ENCODE measurements around the gene NPFFR1. TPM values are rescaled to one million over a fixed set of nuclear protein-coding genes. Genes with fewer than 3 reads are reported as not detected.

Gene NPFFR1
- total and polyA plus RNA-seq, 4 donors, result under 0.01 TPM; not detected in 3

- 0% methylated on average over 18 of the region's 18 CpGs for WGBS
- peak overlapping the region; percentile 57 to 96 for H3K9ac ChIP-seq (ENCODE audit: low read depth in 1 of 2, low read length in 2 of 2)
- H3K36me3 ChIP-seq (ENCODE audit: control insufficient read depth in 4 of 4, insufficient read depth in 3 of 4, low read depth in 1 of 4, low read length in 3 of 4), result peaks cover 1 to 9% (median 6%) of the 10 kb centered on the region in 4 donors
- no peaks in the 10 kb centered on the region for H3K9me3 ChIP-seq (ENCODE audit: control insufficient read depth in 4 of 4, low read length in 3 of 4)
- no peaks in the 10 kb centered on the region for H3K27me3 ChIP-seq (ENCODE audit: control insufficient read depth in 4 of 4, insufficient read depth in 4 of 4, low read length in 3 of 4)
- TF ChIP-seq, protein P1, sequence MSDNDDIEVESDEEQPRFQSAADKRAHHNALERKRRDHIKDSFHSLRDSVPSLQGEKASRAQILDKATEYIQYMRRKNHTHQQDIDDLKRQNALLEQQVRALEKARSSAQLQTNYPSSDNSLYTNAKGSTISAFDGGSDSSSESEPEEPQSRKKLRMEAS (IDR thresholded peaks at IDR 0.05), result no peak
- TF ChIP-seq FOXA1 (IDR thresholded peaks at IDR 0.05) (no peak), YY1 (IDR thresholded peaks at IDR 0.05) (no peak), NR2F2 (IDR thresholded peaks at IDR 0.05) (no peak), RAD21 (IDR thresholded peaks at IDR 0.05) (no peak), EGR1 (IDR thresholded peaks at IDR 0.05; ENCODE audit: low read depth in 2 of 2) (no peak), TAF1 (conservative IDR thresholded peaks at IDR 0.05) (no peak), ATF3 (IDR thresholded peaks at IDR 0.05) (no peak), GABPA (IDR thresholded peaks at IDR 0.05 in 1 of 2, conservative IDR thresholded peaks at IDR 0.05 in 1 of 2) (no peak)
- TF ChIP-seq, protein P2, sequence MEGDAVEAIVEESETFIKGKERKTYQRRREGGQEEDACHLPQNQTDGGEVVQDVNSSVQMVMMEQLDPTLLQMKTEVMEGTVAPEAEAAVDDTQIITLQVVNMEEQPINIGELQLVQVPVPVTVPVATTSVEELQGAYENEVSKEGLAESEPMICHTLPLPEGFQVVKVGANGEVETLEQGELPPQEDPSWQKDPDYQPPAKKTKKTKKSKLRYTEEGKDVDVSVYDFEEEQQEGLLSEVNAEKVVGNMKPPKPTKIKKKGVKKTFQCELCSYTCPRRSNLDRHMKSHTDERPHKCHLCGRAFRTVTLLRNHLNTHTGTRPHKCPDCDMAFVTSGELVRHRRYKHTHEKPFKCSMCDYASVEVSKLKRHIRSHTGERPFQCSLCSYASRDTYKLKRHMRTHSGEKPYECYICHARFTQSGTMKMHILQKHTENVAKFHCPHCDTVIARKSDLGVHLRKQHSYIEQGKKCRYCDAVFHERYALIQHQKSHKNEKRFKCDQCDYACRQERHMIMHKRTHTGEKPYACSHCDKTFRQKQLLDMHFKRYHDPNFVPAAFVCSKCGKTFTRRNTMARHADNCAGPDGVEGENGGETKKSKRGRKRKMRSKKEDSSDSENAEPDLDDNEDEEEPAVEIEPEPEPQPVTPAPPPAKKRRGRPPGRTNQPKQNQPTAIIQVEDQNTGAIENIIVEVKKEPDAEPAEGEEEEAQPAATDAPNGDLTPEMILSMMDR (IDR thresholded peaks at IDR 0.05; ENCODE audit: low read depth, low read length, missing input control), result no peak
- TF ChIP-seq, protein P3, sequence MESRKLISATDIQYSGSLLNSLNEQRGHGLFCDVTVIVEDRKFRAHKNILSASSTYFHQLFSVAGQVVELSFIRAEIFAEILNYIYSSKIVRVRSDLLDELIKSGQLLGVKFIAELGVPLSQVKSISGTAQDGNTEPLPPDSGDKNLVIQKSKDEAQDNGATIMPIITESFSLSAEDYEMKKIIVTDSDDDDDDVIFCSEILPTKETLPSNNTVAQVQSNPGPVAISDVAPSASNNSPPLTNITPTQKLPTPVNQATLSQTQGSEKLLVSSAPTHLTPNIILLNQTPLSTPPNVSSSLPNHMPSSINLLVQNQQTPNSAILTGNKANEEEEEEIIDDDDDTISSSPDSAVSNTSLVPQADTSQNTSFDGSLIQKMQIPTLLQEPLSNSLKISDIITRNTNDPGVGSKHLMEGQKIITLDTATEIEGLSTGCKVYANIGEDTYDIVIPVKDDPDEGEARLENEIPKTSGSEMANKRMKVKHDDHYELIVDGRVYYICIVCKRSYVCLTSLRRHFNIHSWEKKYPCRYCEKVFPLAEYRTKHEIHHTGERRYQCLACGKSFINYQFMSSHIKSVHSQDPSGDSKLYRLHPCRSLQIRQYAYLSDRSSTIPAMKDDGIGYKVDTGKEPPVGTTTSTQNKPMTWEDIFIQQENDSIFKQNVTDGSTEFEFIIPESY (IDR thresholded peaks at IDR 0.05), result no peak
- H3K27ac ChIP-seq (ENCODE audit: low read depth in 1 of 2, low read length in 2 of 2), result peak overlapping the region; percentile 74 to 92
- H3K4me1 ChIP-seq (ENCODE audit: control insufficient read depth in 4 of 4, insufficient read depth in 4 of 4, low read length in 3 of 4), result peaks cover 0 to 7% (median 4%) of the 10 kb centered on the region in 4 donors
- no peak for DNase-seq (ENCODE audit: low spot score)
- peak overlapping the region; percentile 80 to 98 (median 81) for H3K4me3 ChIP-seq (ENCODE audit: low read depth in 1 of 3, low read length in 3 of 3)
These were observed 51.0 kb downstream of the NPFFR1 start for GRCh38 chr10:70232859-70233108.

GRCh38 chr10:70232155-70232858, 51.5 kb downstream of the NPFFR1 start:
- peak overlapping the region; percentile 57 to 96 for H3K9ac ChIP-seq (ENCODE audit: low read depth in 1 of 2, low read length in 2 of 2)
- no peaks in the 10 kb centered on the region for H3K27me3 ChIP-seq (ENCODE audit: control insufficient read depth in 4 of 4, insufficient read depth in 4 of 4, low read length in 3 of 4)
- H3K4me3 ChIP-seq (ENCODE audit: low read depth in 1 of 3, low read length in 3 of 3), result peak overlapping the region; percentile 80 to 98 (median 81)
- TF ChIP-seq, protein P1 (IDR thresholded peaks at IDR 0.05), result peak; percentile 39
- peak in 1 of 2 donors; percentile 15 for TF ChIP-seq HNF4A (conservative IDR thresholded peaks at IDR 0.05)
- TF ChIP-seq RXRA (IDR thresholded peaks at IDR 0.05), result peak in 1 of 2 donors; percentile 30
- peak; percentile 72 to 81 for TF ChIP-seq JUND (IDR thresholded peaks at IDR 0.05)
- peak; percentile 11 for TF ChIP-seq YY1 (IDR thresholded peaks at IDR 0.05)
- TF ChIP-seq RAD21 (IDR thresholded peaks at IDR 0.05), result peak in 1 of 2 donors; percentile 6
- TF ChIP-seq, protein P3 (IDR thresholded peaks at IDR 0.05), result no peak
- TF ChIP-seq SP1 (IDR thresholded peaks at IDR 0.05), result peak; percentile 21
- no peak for TF ChIP-seq GABPA (IDR thresholded peaks at IDR 0.05 in 1 of 2, conservative IDR thresholded peaks at IDR 0.05 in 1 of 2)
- peak; percentile 52 for TF ChIP-seq ATF3 (IDR thresholded peaks at IDR 0.05)
- no peak for TF ChIP-seq NR2F2 (IDR thresholded peaks at IDR 0.05)
- TF ChIP-seq, protein P4, sequence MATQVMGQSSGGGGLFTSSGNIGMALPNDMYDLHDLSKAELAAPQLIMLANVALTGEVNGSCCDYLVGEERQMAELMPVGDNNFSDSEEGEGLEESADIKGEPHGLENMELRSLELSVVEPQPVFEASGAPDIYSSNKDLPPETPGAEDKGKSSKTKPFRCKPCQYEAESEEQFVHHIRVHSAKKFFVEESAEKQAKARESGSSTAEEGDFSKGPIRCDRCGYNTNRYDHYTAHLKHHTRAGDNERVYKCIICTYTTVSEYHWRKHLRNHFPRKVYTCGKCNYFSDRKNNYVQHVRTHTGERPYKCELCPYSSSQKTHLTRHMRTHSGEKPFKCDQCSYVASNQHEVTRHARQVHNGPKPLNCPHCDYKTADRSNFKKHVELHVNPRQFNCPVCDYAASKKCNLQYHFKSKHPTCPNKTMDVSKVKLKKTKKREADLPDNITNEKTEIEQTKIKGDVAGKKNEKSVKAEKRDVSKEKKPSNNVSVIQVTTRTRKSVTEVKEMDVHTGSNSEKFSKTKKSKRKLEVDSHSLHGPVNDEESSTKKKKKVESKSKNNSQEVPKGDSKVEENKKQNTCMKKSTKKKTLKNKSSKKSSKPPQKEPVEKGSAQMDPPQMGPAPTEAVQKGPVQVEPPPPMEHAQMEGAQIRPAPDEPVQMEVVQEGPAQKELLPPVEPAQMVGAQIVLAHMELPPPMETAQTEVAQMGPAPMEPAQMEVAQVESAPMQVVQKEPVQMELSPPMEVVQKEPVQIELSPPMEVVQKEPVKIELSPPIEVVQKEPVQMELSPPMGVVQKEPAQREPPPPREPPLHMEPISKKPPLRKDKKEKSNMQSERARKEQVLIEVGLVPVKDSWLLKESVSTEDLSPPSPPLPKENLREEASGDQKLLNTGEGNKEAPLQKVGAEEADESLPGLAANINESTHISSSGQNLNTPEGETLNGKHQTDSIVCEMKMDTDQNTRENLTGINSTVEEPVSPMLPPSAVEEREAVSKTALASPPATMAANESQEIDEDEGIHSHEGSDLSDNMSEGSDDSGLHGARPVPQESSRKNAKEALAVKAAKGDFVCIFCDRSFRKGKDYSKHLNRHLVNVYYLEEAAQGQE (IDR thresholded peaks at IDR 0.05), result peak; percentile 83
- TF ChIP-seq FOXA2 (IDR thresholded peaks at IDR 0.05), result peak; percentile 10
- peaks cover 0 to 7% (median 4%) of the 10 kb centered on the region in 4 donors for H3K4me1 ChIP-seq (ENCODE audit: control insufficient read depth in 4 of 4, insufficient read depth in 4 of 4, low read length in 3 of 4)
- H3K27ac ChIP-seq (ENCODE audit: low read depth in 1 of 2, low read length in 2 of 2), result peak overlapping the region; percentile 74 to 92
- peaks cover 1 to 9% (median 6%) of the 10 kb centered on the region in 4 donors for H3K36me3 ChIP-seq (ENCODE audit: control insufficient read depth in 4 of 4, insufficient read depth in 3 of 4, low read depth in 1 of 4, low read length in 3 of 4)
- 2% methylated on average over 39 of the region's 39 CpGs for WGBS
- H3K9me3 ChIP-seq (ENCODE audit: control insufficient read depth in 4 of 4, low read length in 3 of 4), result no peaks in the 10 kb centered on the region
- peak; percentile 55 for DNase-seq (ENCODE audit: low spot score)
